NCI-H1694 treated with DMSO at 0.1 percent for 48 hours (cell line): Measurements from ENCODE around the gene LHFPL6.
"Not testable (repeated sequence)": the region's sequence is repeated elsewhere in the genome, so short reads cannot be mapped to it uniquely, and the experiment has no call there.

Source experiments
- DNase-seq: peaks from one replicate; lab custom pipeline; 2025; lab: John Stamatoyannopoulos, UW

Gene LHFPL6

GRCh38 chr13:39345982-39346381 is 257.0 kb downstream of the LHFPL6 start:
- no peak for DNase-seq

GRCh38 chr13:39341251-39341650 is 261.7 kb downstream of the LHFPL6 start:
- DNase-seq = no peak

GRCh38 chr13:39338114-39338513 is 264.9 kb downstream of the LHFPL6 start:
- not testable (repeated sequence) for DNase-seq

GRCh38 chr13:39336937-39337336 is 266.1 kb downstream of the LHFPL6 start:
- DNase-seq = no peak

GRCh38 chr13:39336207-39336606 is 266.8 kb downstream of the LHFPL6 start:
- DNase-seq = no peak

- DNase-seq = no peak
Measured at GRCh38 chr13:39335721-39336120, 267.3 kb downstream of the LHFPL6 start.

GRCh38 chr13:39330504-39330903 is 272.5 kb downstream of the LHFPL6 start:
- DNase-seq = no peak

- no peak for DNase-seq
Measured at GRCh38 chr13:39329182-39329639, 273.8 kb downstream of the LHFPL6 start.

- DNase-seq = no peak
Measured at GRCh38 chr13:39327172-39327479, 275.9 kb downstream of the LHFPL6 start.

GRCh38 chr13:39326469-39327171 is 276.4 kb downstream of the LHFPL6 start:
- no peak for DNase-seq

GRCh38 chr13:39324806-39325311 is 278.1 kb downstream of the LHFPL6 start:
- DNase-seq = no peak

GRCh38 chr13:39322836-39323585 is 280.0 kb downstream of the LHFPL6 start:
- DNase-seq = no peak

- DNase-seq = no peak
Measured at GRCh38 chr13:39321574-39321973, 281.4 kb downstream of the LHFPL6 start.

- no peak for DNase-seq
Measured at GRCh38 chr13:39318161-39318560, 284.8 kb downstream of the LHFPL6 start.

- no peak for DNase-seq
Measured at GRCh38 chr13:39317291-39317690, 285.7 kb downstream of the LHFPL6 start.

GRCh38 chr13:39315796-39316195 is 287.2 kb downstream of the LHFPL6 start:
- DNase-seq = no peak

GRCh38 chr13:39313721-39314120 is 289.3 kb downstream of the LHFPL6 start:
- DNase-seq = no peak

GRCh38 chr13:39312596-39312995 is 290.4 kb downstream of the LHFPL6 start:
- no peak for DNase-seq

- DNase-seq = no peak
Measured at GRCh38 chr13:39311619-39312018, 291.4 kb downstream of the LHFPL6 start.

GRCh38 chr13:39310961-39311360 is 292.0 kb downstream of the LHFPL6 start:
- DNase-seq = no peak

- DNase-seq = no peak
Measured at GRCh38 chr13:39306639-39307589, 296.1 kb downstream of the LHFPL6 start.

- no peak for DNase-seq
Measured at GRCh38 chr13:39302820-39303219, 300.2 kb downstream of the LHFPL6 start.
